DMS114 treated with DMSO at 0.1 percent for 48 hours (cell line): ENCODE results near the gene EIF4EBP3.
"Not testable (repeated sequence)": the region's sequence is repeated elsewhere in the genome, so short reads cannot be mapped to it uniquely, and the experiment has no call there.

Source experiments
- DNase-seq: peaks from one replicate; lab custom pipeline; 2025; ENCODE audit not compliant: unreplicated experiment; lab: John Stamatoyannopoulos, UW

The EIF4EBP3 gene

GRCh38 chr5:140575309-140575708 is 27.8 kb downstream of the EIF4EBP3 start:
- no peak for DNase-seq

- no peak for DNase-seq
Observed at GRCh38 chr5:140576776-140577201, 29.3 kb downstream of the EIF4EBP3 start.

DNA sequence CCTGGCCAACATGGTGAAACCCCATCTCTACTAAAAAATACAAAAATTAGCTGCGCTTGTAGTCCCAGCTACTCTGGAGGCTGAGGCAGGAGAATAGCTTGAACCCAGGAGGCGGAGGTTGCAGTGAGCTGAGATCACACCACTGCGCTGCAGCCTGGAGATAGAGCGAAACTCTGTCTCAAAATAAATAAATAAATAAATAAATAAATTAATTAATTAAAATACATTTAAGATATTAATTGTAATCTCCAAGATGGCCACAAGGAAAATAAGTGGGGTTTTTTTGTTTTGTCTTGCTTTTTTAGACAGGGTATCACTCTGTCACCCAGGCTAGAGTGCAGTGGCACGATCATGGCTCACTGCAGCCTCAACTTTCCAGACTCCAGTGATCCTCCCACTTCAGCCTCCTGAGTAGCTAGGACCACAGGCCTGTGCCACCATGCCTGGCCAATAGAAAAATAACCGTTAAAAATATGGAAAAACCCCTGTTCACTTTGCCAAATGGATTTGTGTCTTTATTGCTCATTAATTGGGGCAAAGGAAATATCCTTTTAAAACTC is 31.8 kb downstream of the EIF4EBP3 start:
- DNase-seq, result not testable (repeated sequence)

- no peak for DNase-seq
Observed at GRCh38 chr5:140587495-140587894, 40.0 kb downstream of the EIF4EBP3 start.

- DNase-seq, result no peak
Observed at GRCh38 chr5:140588311-140589070, 41.0 kb downstream of the EIF4EBP3 start.

GRCh38 chr5:140590861-140591260 is 43.4 kb downstream of the EIF4EBP3 start:
- no peak for DNase-seq

DNA sequence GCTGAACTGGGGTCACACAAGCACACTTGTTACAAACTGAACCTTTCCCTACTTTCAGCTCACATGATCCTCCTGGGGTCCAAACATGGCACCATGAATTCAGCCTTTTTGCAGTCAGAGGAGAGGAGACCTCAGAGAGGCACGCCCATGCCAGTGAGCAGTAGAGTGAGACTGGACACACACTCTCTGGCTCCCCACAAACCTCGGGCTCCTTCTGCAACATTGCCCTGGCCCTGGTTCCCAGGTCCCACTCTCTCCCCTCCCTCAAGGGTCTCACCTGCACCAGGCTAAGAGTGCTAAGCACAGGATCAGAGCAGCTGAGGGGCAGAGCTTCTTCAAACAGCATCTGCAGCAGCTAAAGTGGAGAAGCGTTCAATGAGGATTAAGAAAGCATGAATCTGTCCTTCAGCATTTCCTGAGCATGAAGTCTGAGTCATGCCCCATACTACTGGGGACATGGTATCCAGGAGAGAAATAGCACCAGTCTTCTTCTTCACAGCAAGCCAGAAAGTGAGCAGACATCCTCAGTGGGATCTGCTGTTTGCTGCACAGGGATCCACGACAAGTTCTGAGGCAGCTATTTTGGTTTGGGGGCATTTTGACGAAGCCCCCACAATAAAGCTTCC is 44.4 kb downstream of the EIF4EBP3 start:
- DNase-seq, result no peak

DNA sequence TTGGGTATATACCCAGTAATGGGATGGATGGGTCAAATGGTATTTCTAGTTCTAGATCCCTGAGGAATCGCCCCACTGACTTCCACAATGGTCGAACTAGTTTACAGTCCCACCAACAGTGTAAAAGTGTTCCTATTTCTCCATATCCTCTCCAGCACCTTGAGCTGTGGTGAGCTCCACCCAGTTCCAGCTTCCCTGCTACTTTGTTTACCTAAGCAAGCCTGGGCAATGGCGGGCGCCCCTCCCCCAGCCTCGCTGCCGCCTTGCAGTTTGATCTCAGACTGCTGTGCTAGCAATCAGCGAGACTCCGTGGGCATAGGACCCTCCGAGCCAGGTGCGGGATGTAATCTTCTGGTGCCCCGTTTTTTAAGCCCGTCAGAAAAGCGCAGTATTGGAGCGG is 45.6 kb downstream of the EIF4EBP3 start:
- not testable (repeated sequence) for DNase-seq

DNA sequence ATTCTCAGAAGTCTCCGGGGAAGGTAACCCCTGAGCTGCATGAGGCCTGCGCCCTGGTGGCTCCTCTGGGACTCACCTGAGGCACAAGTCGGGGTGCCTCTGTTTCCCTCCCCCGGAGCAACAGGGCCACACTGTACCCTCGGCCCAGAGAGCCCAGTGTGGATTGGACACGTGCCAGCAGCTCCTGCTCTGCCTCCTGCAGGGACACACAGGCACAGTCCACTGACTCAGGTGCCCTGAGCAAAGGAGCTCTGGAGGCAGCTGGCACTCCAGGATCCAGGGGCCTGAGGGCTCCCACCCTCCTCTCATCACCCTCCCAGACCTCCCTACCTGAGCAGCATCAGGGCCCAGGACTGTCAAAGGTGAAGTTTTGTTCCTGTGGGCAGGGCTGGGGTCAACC is 46.7 kb downstream of the EIF4EBP3 start:
- no peak for DNase-seq

DNA sequence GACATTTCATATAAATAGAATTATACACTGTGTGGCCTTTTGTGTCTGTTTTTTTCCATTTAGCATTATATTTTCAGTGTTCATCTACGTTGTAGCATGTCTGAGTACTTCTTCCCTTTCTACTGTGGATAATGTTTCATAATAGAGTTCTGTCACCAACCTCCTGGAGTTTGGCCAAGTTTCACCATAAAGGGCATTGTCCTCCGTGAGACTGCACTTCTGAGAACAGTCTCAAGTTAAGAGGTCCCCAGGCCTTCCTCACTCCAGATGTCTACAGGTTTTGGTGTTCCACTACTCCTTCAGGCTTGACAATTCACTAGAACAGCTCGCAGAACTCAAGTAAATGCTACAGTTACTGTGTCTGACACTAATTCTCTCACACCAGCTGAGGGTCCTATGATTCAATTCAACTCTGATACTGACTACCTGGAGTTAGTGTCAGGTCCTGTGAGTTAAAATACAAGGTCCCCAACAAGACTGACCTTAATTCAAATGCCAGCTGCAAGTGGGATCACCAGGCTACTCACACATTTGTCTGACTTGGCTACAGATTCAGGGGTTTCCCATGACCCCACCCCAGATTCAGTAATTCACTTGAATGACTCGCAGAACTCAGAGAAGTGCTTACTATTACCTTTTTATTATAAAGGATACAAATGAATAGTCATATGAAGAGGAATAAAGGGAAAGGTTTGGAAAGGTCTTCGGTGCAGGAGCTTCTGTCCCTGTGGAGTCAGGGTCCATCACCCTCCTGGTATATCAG is 48.3 kb downstream of the EIF4EBP3 start:
- DNase-seq, result no peak

DNA sequence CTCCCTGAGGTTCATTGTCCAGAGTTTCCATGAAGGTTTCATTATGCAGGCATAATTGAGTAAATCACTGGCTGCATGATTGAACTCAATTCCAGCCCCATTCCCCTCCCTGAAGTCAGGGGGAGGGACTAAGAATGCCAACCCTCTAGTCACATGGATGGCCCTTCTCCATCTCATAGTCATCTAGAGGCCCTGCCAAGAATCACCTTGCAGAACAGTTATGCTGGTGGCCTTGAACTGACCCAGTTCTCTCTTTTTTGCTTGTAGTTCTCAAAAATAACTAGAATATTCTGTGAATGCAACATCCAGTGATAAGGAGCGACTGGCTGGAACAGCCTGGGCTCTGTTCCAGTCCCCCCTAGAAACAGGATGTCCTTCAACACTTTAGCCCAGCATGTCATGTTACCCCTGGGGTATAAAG is 48.9 kb downstream of the EIF4EBP3 start:
- DNase-seq, result no peak

GRCh38 chr5:140598836-140599235 is 51.4 kb downstream of the EIF4EBP3 start:
- DNase-seq, result no peak
